Suprapubic skin (tissue), 3 donors: ENCODE measurements around the gene ZNF541.

Experiments
- POLR2AphosphoS5 ChIP-seq, 3 donors: sonication (generic); formaldehyde crosslinking; IDR thresholded peaks; one replicate each; pipeline ENCODE4 v1.6.1; 2017; ENCODE audit warnings: antibody characterized with exemption in 3 of 3
- TF ChIP-seq, protein P1 (sequence below), 2 donors: fragments of 200-600 bp in 1 of 2; fragments of 450-650 bp in 1 of 2; sonication (generic) in 1 of 2; IDR thresholded peaks; one replicate each; pipeline ENCODE4 v1.5.1; 2016 to 2019; ENCODE audit warnings: antibody characterized with exemption in 2 of 2, mild to moderate bottlenecking in 1 of 2, moderate library complexity in 1 of 2

DNA sequence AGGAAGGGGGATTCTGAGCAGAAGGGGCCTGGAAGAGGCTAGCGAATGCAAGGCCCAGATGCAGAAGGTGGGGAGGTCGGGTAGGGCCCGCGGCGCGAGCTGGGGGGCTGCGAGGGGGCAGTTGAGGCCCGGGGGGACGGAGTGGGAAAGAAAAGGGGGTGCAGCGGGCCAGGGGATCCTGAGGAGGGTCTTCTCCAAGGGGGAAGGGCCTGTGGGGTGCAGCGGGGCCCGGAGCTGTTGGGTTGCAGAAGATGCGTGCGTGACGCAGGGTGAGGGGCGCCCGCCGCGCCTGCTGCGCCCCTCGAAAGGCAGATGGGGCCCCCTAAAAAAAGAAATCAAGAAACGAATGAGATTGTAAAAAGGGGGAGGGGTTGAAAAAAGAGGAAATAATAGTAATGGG lies 313 bp downstream of the ZNF541 start:
- TF ChIP-seq, protein P1, sequence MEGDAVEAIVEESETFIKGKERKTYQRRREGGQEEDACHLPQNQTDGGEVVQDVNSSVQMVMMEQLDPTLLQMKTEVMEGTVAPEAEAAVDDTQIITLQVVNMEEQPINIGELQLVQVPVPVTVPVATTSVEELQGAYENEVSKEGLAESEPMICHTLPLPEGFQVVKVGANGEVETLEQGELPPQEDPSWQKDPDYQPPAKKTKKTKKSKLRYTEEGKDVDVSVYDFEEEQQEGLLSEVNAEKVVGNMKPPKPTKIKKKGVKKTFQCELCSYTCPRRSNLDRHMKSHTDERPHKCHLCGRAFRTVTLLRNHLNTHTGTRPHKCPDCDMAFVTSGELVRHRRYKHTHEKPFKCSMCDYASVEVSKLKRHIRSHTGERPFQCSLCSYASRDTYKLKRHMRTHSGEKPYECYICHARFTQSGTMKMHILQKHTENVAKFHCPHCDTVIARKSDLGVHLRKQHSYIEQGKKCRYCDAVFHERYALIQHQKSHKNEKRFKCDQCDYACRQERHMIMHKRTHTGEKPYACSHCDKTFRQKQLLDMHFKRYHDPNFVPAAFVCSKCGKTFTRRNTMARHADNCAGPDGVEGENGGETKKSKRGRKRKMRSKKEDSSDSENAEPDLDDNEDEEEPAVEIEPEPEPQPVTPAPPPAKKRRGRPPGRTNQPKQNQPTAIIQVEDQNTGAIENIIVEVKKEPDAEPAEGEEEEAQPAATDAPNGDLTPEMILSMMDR (IDR thresholded peaks at IDR 0.05), result no peak
- TF ChIP-seq POLR2AphosphoS5 (IDR thresholded peaks at IDR 0.05), result no peak
